IMR-90 (cell line): ENCODE results near the gene EXT2. TPM values are rescaled to one million over a fixed set of nuclear protein-coding genes. Genes with fewer than 3 reads are reported as not detected.

ENCODE experiments used
- ATAC-seq: fragments of 200-7000 bp; cut with Tn5 transposase; 2 replicates; pipeline ENCODE4 v1.9.1; 2020; ENCODE audit warnings: low read depth, mild to moderate bottlenecking, moderate library complexity
- BruUV-seq: library from RNA; stranded (reverse); fragments of 400-500 nt; replicated peaks from 2 replicates; lab custom pipeline; 2021; lab: Mats Ljungman, UMichigan
- CTCF ChIA-PET: fragments of 300-600 bp; formaldehyde crosslinking; extraction: SDS; loops from one replicate; lab custom pipeline; 2021; ENCODE audit warnings: antibody characterized with exemption; lab: Yijun Ruan, JAX
- POLR2A ChIA-PET: fragments of 300-600 bp; sonication (Branson Sonifier 250); formaldehyde crosslinking; loops from one replicate; lab custom pipeline; 2022; ENCODE audit warnings: antibody characterized with exemption; ENCODE audit not compliant: unreplicated experiment; lab: Charles Lee
- DNase-seq: peaks from one replicate; pipeline ENCODE4 v3.0.0; 2013
- H2AFZ ChIP-seq: replicated peaks from 2 replicates; pipeline ENCODE3; 2013; ENCODE audit warnings: low read length, mild to moderate bottlenecking; ENCODE audit not compliant: poor library complexity
- H2AK5ac ChIP-seq: 2 replicates; pipeline ENCODE4 v1.6.1; 2013; ENCODE audit warnings: low read depth, low read length, inconsistent platforms
- H2AK9ac ChIP-seq: replicated peaks from 2 replicates; pipeline ENCODE3; 2013; ENCODE audit warnings: mild to moderate bottlenecking, low read depth, low read length, moderate library complexity; ENCODE audit not compliant: poor library complexity
- H2BK120ac ChIP-seq: 2 replicates; pipeline ENCODE4 v1.6.1; 2013; ENCODE audit warnings: low read depth, low read length, inconsistent platforms
- H2BK15ac ChIP-seq: 3 replicates; pipeline ENCODE4 v1.6.1; 2013; ENCODE audit warnings: low read depth, low read length, inconsistent platforms
- H2BK20ac ChIP-seq: 2 replicates; pipeline ENCODE4 v1.6.1; 2013; ENCODE audit warnings: low read depth, mild to moderate bottlenecking, inconsistent platforms, low read length, moderate library complexity
- H2BK5ac ChIP-seq: 2 replicates; pipeline ENCODE4 v1.6.1; 2013; ENCODE audit warnings: mild to moderate bottlenecking, low read depth, low read length, inconsistent platforms; ENCODE audit not compliant: poor library complexity, severe bottlenecking
- H3K14ac ChIP-seq: replicated peaks from 2 replicates; pipeline ENCODE4 v1.6.1; 2013; ENCODE audit warnings: low read depth, low read length, inconsistent platforms
- H3K18ac ChIP-seq: 2 replicates; pipeline ENCODE4 v1.6.1; 2013; ENCODE audit warnings: low read depth, low read length, control low read depth
- H3K23ac ChIP-seq: 2 replicates; pipeline ENCODE4 v1.6.1; 2013; ENCODE audit warnings: low read depth, low read length, inconsistent platforms
- H3K27ac ChIP-seq: 2 replicates; pipeline ENCODE4 v1.5.1; 2013; ENCODE audit warnings: mild to moderate bottlenecking, control low read depth, low read length; ENCODE audit not compliant: insufficient read depth
- H3K27me3 ChIP-seq: 2 replicates; pipeline ENCODE4 v1.6.1; 2013; ENCODE audit warnings: low read length; ENCODE audit not compliant: control insufficient read depth, insufficient read depth
- H3K36me3 ChIP-seq: 2 replicates; pipeline ENCODE4 v1.6.1; 2013; ENCODE audit warnings: low read length, mixed read lengths; ENCODE audit not compliant: control insufficient read depth, insufficient read depth
- H3K4ac ChIP-seq: 2 replicates; pipeline ENCODE4 v1.6.1; 2013; ENCODE audit warnings: low read depth, low read length, inconsistent platforms
- H3K4me1 ChIP-seq: 2 replicates; pipeline ENCODE4 v1.6.1; 2013; ENCODE audit warnings: low read length, mixed read lengths; ENCODE audit not compliant: control insufficient read depth, insufficient read depth
- H3K4me2 ChIP-seq: 2 replicates; pipeline ENCODE4 v1.6.1; 2013; ENCODE audit warnings: low read depth, mild to moderate bottlenecking, control low read depth, low read length, moderate library complexity
- H3K4me3 ChIP-seq: 2 replicates; pipeline ENCODE4 v1.5.1; 2013; ENCODE audit warnings: low read depth, mild to moderate bottlenecking, control low read depth, low read length, moderate library complexity; ENCODE audit not compliant: insufficient read depth
- H3K56ac ChIP-seq: 2 replicates; pipeline ENCODE4 v1.6.1; 2013; ENCODE audit warnings: low read length, inconsistent platforms; ENCODE audit not compliant: insufficient read depth; ENCODE audit errors: extremely low read depth
- H3K79me1 ChIP-seq, 2 experiments: 2 replicates each; pipeline ENCODE4 v1.6.1; 2013; ENCODE audit warnings: low read length in 2 of 2, inconsistent platforms in 1 of 2, low read depth in 1 of 2
- H3K9ac ChIP-seq: 2 replicates; pipeline ENCODE4 v1.6.1; 2013; ENCODE audit warnings: low read depth, low read length, control low read depth
- H3K9me1 ChIP-seq: 2 replicates; pipeline ENCODE4 v1.6.1; 2013; ENCODE audit warnings: low read length, inconsistent platforms; ENCODE audit not compliant: insufficient read depth
- H3K9me3 ChIP-seq: 2 replicates; pipeline ENCODE4 v1.6.1; 2013; ENCODE audit warnings: low read length; ENCODE audit not compliant: control insufficient read depth, insufficient read depth
- H4K20me1 ChIP-seq: 2 replicates; pipeline ENCODE4 v1.6.1; 2013; ENCODE audit warnings: low read length, inconsistent platforms; ENCODE audit not compliant: insufficient read depth
- H4K5ac ChIP-seq: 2 replicates; pipeline ENCODE4 v1.6.1; 2013; ENCODE audit warnings: mild to moderate bottlenecking, low read depth, low read length, control low read depth
- H4K8ac ChIP-seq, 2 experiments: 2 replicates each; pipeline ENCODE4 v1.6.1; 2013; ENCODE audit warnings: low read depth in 2 of 2, low read length in 2 of 2, control low read depth in 1 of 2, inconsistent platforms in 1 of 2
- H4K91ac ChIP-seq: 2 replicates; pipeline ENCODE4 v1.6.1; 2013; ENCODE audit warnings: low read depth, low read length, inconsistent platforms; ENCODE audit not compliant: insufficient read depth
- POLR2A ChIP-seq: IDR thresholded peaks from 2 replicates; pipeline ENCODE4 v1.6.1; 2012; ENCODE audit warnings: mild to moderate bottlenecking, low read depth, low read length
- SMC3 ChIP-seq: fragments of 150-350 bp; IDR thresholded peaks from 2 replicates; pipeline ENCODE4 v1.6.1; 2016; ENCODE audit warnings: low read depth, mild to moderate bottlenecking, antibody characterized with exemption, low read length, moderate library complexity
- WGBS, 2 experiments: methylation state at CpG; one replicate each; pipeline versions ENCODE4 v1.1.5 to v1.1.7; 2013; ENCODE audit warnings: missing lambda C conversion rate in 2 of 2; ENCODE audit not compliant: insufficient read length in 1 of 2; ENCODE audit errors: extremely low coverage in 2 of 2; 5-methylcytosine and 5-hydroxymethylcytosine counted together
- dilution Hi-C: fragments of 300-500 bp; cut with HindIII; formaldehyde crosslinking; loops from one replicate; pipeline ENCODE4 v1.14.3; 2018; ENCODE audit warnings: low sequenced_read_pairs; ENCODE audit not compliant: unreplicated experiment
- in situ Hi-C: fragments of 300-500 bp; cut with MboI; formaldehyde crosslinking; loops from 3 replicates; pipeline ENCODE4 v1.14.3; 2019; ENCODE audit warnings: low sequenced_read_pairs, inconsistent platforms, mixed read lengths
- intact Hi-C: fragments of 100-400 bp; cut with micrococcal nuclease; formaldehyde crosslinking; loops from 2 replicates; pipeline ENCODE4 v1.10.0; 2022
- polyA plus RNA-seq, 3 experiments: library from polyadenylated mRNA; depleted of rRNA; stranded (reverse); fragments of >200 nt; gene quantifications; 2 replicates each; pipeline ENCODE4 v1.2.3, GENCODE V29; 2012; ENCODE audit warnings: low replicate concordance in 1 of 3
- total RNA-seq: library from RNA; depleted of rRNA; stranded (reverse); fragments of >200 nt; gene quantifications from 2 replicates; pipeline ENCODE4 v1.2.3, GENCODE V29; 2012
- TF ChIP-seq, protein P1 (sequence below): fragments of 150-350 bp; IDR thresholded peaks from 2 replicates; pipeline ENCODE4 v1.6.1; 2016; ENCODE audit warnings: low read depth, mild to moderate bottlenecking, low read length, moderate library complexity, borderline replicate concordance

The EXT2 gene
- total and polyA plus RNA-seq, 2 of the 4 experiments (the other 2 are of a cell fraction): 75.0 to 85.3 TPM

DNA sequence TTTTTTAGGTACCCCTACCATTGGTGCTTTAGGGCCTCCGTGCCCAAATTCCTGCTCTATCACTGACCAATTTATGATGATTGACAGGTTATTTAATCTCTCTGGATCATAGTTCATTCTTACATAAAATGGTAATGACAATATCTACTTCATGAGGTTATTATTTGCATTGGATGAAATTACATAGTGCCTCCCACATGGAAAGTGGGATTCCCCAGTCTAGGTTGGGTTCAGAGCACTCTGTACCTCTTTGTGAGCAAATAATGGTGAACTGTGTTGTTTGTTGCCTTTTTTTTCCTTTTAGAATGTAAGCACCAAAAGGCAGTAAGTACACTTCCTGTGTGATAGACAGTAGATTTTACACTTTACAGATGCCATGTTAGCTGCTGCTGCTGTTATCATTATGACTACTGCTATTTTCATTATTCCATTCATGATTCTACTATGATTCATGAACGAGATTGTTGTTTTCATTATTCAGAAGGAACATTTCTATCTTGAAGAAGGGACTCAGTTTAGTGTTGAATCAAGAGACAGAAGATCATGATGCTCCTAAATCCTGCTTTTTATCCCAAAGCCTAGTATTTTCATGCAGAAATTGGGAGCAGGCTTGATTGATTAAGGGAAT lies 113.6 kb downstream of the EXT2 start:
- dilution Hi-C loops: no loop called here
- Histone ChIP-seq H2BK15ac (no peak overlapping the region), H2AK9ac (no peak overlapping the region), H3K27ac (no peak overlapping the region), H3K9ac (no peak overlapping the region), H2BK5ac (no peak overlapping the region), H2BK120ac (no peak overlapping the region), H4K20me1 (no peaks in the 10 kb centered on the region; the same call in 1 of the 2 replicates), H4K8ac (no peak overlapping the region), H4K91ac (no peak overlapping the region), H3K9me1 (no peaks in the 10 kb centered on the region), H2AFZ (no peak overlapping the region), H3K18ac (no peak overlapping the region), H3K4me2 (no peak overlapping the region), H3K14ac (peak overlapping the region; percentile 60; the same call in 1 of the 2 replicates), H3K36me3 (peaks cover 4% of the 10 kb centered on the region), H2BK20ac (no peak overlapping the region), H3K23ac (no peak overlapping the region), H3K56ac (no peak overlapping the region), H3K9me3 (no peaks in the 10 kb centered on the region), H3K4me3 (no peak overlapping the region), H3K4ac (no peak overlapping the region), H4K5ac (no peak overlapping the region), H2AK5ac (no peak overlapping the region), H3K4me1 (no peaks in the 10 kb centered on the region), H3K79me1 (no peaks in the 10 kb centered on the region), H3K27me3 (no peaks in the 10 kb centered on the region)
- WGBS, 2 experiments: no CpG with 5 or more reads among the region's 2 CpGs
- no peak; the same call in 1 of the 2 replicates for ATAC-seq
- peak; percentile 43 for DNase-seq
- ChIA-PET POLR2A (no interaction called here), CTCF (no interaction called here)
- TF ChIP-seq SMC3 (no peak), POLR2A (no peak)
- TF ChIP-seq, protein P1, sequence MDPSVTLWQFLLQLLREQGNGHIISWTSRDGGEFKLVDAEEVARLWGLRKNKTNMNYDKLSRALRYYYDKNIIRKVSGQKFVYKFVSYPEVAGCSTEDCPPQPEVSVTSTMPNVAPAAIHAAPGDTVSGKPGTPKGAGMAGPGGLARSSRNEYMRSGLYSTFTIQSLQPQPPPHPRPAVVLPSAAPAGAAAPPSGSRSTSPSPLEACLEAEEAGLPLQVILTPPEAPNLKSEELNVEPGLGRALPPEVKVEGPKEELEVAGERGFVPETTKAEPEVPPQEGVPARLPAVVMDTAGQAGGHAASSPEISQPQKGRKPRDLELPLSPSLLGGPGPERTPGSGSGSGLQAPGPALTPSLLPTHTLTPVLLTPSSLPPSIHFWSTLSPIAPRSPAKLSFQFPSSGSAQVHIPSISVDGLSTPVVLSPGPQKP: no peak
- no TSS peak for BruUV-seq
- intact Hi-C loops: no loop called here
- in situ Hi-C loops: no loop called here
